ENCODE measurements around the gene GARNL3.

DNA sequence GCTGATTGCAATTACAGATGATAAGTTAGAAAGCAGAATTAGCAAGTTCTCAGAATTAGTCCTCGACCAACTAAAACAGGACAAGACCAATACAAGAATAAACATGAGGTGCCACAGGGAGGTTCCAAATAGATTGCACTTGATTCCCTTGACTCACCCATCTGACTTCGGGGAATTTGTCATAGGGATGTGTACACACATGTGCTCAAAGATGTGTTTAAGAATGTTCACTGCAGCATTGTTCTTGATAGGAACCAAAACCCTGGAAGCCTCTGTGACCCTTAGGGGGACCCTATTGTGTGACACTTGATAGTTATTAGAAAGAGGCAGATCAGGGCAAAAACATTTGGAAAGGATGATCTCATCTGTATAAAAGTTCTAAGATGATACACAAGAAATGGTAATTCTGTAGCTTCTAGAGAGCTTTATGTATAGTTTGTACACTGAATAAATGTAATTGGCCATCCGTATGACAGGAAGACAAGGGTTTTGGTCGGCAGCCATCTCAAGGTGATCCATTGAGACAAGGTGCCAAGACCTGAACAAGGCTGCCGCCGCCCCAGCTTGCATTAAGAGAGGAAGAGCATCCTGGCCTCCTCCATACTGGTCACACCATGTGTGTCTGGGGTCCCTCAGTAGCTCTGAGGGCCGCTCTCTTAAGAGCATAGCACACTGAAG is 48.2 kb upstream of the GARNL3 start:
- TF ChIP-seq, protein P1, sequence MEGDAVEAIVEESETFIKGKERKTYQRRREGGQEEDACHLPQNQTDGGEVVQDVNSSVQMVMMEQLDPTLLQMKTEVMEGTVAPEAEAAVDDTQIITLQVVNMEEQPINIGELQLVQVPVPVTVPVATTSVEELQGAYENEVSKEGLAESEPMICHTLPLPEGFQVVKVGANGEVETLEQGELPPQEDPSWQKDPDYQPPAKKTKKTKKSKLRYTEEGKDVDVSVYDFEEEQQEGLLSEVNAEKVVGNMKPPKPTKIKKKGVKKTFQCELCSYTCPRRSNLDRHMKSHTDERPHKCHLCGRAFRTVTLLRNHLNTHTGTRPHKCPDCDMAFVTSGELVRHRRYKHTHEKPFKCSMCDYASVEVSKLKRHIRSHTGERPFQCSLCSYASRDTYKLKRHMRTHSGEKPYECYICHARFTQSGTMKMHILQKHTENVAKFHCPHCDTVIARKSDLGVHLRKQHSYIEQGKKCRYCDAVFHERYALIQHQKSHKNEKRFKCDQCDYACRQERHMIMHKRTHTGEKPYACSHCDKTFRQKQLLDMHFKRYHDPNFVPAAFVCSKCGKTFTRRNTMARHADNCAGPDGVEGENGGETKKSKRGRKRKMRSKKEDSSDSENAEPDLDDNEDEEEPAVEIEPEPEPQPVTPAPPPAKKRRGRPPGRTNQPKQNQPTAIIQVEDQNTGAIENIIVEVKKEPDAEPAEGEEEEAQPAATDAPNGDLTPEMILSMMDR (IDR thresholded peaks at IDR 0.05), result no peak
- no peak for TF ChIP-seq POLR2AphosphoS5 (IDR thresholded peaks at IDR 0.05; ENCODE audit: low read depth, low read length)
